Esophagus muscularis mucosa (tissue), 4 donors: ENCODE measurements around the gene SPDEF.

Experiments used
- CTCF ChIP-seq, 3 experiments: fragments of 200-600 bp in 2 of 3; fragments of 450-650 bp in 1 of 3; sonication (generic) in 2 of 3; IDR thresholded peaks; one replicate each; pipeline ENCODE4 v1.5.1; 2017 to 2019; ENCODE audit warnings: antibody characterized with exemption in 3 of 3, mild to moderate bottlenecking in 2 of 3, moderate library complexity in 1 of 3
- EP300 ChIP-seq: sonication (generic); formaldehyde crosslinking; IDR thresholded peaks from one replicate; pipeline ENCODE4 v1.6.1; 2017; ENCODE audit warnings: antibody characterized with exemption
- POLR2A ChIP-seq: fragments of 450-650 bp; IDR thresholded peaks from one replicate; pipeline ENCODE4 v1.6.1; 2017; ENCODE audit warnings: antibody characterized with exemption, moderate library complexity, mild to moderate bottlenecking, low read depth
- POLR2AphosphoS5 ChIP-seq, 2 donors: sonication (generic); formaldehyde crosslinking; IDR thresholded peaks; one replicate each; pipeline ENCODE4 v1.6.1; 2017; ENCODE audit warnings: antibody characterized with exemption in 2 of 2

- TF ChIP-seq CTCF (IDR thresholded peaks at IDR 0.05) (no peak), POLR2A (no peak), EP300 (no peak), POLR2AphosphoS5 (IDR thresholded peaks at IDR 0.05) (no peak)
Observed at GRCh38 chr6:34524499-34524898, 31.6 kb downstream of the SPDEF start.
